Thyroid gland (tissue), 4 donors: Measurements from ENCODE around the gene KCNH1. TPM values are rescaled to one million over a fixed set of nuclear protein-coding genes. Genes with fewer than 3 reads are reported as not detected.
A peak's percentile ranks its signal among the peaks of the same experiment; 100 is the strongest.

ENCODE experiments used
- DNase-seq, 2 donors: peaks; one replicate each; pipeline ENCODE4 v3.0.0-alpha.2; 2019
- H3K27ac ChIP-seq, 3 donors: fragments of 200-600 bp; sonication (generic); 1 replicate in 2 of 3; 2 replicates in 1 of 3; pipeline ENCODE4 v1.5.1; 2016 to 2019; ENCODE audit warnings: mild to moderate bottlenecking in 1 of 3, moderate library complexity in 1 of 3
- H3K27me3 ChIP-seq: fragments of 200-600 bp; sonication (generic); one replicate; pipeline ENCODE4 v1.5.1; 2019
- H3K36me3 ChIP-seq, 2 donors: fragments of 200-600 bp; sonication (generic); one replicate each; pipeline ENCODE4 v1.5.1; 2016 to 2019
- H3K4me1 ChIP-seq, 2 donors: fragments of 200-600 bp; sonication (generic); one replicate each; pipeline ENCODE4 v1.5.1; 2017 to 2019
- H3K4me3 ChIP-seq, 3 donors: fragments of 200-600 bp; sonication (generic); replicated peaks in 1 of 3; 1 replicate in 2 of 3; 2 replicates in 1 of 3; pipeline ENCODE4 v1.5.1; 2016; ENCODE audit warnings: mild to moderate bottlenecking in 1 of 3
- H3K9me3 ChIP-seq: fragments of 200-600 bp; sonication (generic); one replicate; pipeline ENCODE4 v1.5.1; 2017
- POLR2A ChIP-seq, 2 donors: fragments of 450-650 bp; IDR thresholded peaks; one replicate each; pipeline ENCODE4 v1.6.1; 2017; ENCODE audit warnings: antibody characterized with exemption in 2 of 2, mild to moderate bottlenecking in 2 of 2, moderate library complexity in 1 of 2
- WGBS, 2 donors: methylation state at CpG; one replicate each; pipeline ENCODE4 v1.1.5; 2017; 5-methylcytosine and 5-hydroxymethylcytosine counted together
- intact Hi-C: fragments of 100-400 bp; cut with DNase I; formaldehyde crosslinking; loops from one replicate; pipeline ENCODE4 v1.15.1; 2023
- total RNA-seq, 4 donors: library from RNA; depleted of rRNA; stranded (reverse); fragments of >200 nt; gene quantifications; one replicate each; pipeline ENCODE4 v1.2.3, GENCODE V29; 2016
- TF ChIP-seq, protein P1 (sequence below), 6 experiments: fragments of 200-600 bp in 3 of 6; fragments of 450-650 bp in 3 of 6; sonication (generic) in 3 of 6; IDR thresholded peaks; one replicate each; pipeline ENCODE4 v1.5.1; 2016 to 2019; ENCODE audit warnings: antibody characterized with exemption in 6 of 6, mild to moderate bottlenecking in 2 of 6, inconsistent platforms in 1 of 6, moderate library complexity in 1 of 6

The KCNH1 gene
- total RNA-seq, 4 donors from 2014 or later, result 1.3 TPM; not detected in 2

DNA sequence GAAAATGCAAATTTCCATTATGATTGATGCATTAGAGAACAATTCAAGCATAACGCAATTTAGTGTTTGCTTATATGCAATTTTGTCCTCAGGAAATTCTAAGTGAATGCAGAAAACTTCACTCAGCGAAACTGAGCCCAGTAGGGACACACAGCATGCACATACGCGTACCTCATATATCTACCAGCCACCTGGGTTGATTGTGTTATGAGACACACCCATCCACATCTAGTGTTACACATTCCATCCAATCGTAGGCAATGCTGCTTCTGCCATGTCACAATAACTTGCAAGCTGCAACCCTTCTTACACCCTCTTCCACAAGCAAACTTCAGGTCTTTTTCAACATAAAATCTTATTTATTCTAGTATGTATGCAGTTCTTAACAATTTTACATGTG lies 492.4 kb downstream of the KCNH1 start:
- H3K27ac ChIP-seq, result no peak overlapping the region
- no peak for TF ChIP-seq POLR2A (IDR thresholded peaks at IDR 0.05)
- TF ChIP-seq, protein P1, sequence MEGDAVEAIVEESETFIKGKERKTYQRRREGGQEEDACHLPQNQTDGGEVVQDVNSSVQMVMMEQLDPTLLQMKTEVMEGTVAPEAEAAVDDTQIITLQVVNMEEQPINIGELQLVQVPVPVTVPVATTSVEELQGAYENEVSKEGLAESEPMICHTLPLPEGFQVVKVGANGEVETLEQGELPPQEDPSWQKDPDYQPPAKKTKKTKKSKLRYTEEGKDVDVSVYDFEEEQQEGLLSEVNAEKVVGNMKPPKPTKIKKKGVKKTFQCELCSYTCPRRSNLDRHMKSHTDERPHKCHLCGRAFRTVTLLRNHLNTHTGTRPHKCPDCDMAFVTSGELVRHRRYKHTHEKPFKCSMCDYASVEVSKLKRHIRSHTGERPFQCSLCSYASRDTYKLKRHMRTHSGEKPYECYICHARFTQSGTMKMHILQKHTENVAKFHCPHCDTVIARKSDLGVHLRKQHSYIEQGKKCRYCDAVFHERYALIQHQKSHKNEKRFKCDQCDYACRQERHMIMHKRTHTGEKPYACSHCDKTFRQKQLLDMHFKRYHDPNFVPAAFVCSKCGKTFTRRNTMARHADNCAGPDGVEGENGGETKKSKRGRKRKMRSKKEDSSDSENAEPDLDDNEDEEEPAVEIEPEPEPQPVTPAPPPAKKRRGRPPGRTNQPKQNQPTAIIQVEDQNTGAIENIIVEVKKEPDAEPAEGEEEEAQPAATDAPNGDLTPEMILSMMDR (IDR thresholded peaks at IDR 0.05), result no peak
- no peaks in the 10 kb centered on the region for H3K36me3 ChIP-seq
- H3K4me1 ChIP-seq, result peaks cover 11 to 21% of the 10 kb centered on the region in 2 donors
- H3K4me3 ChIP-seq, result no peak overlapping the region
- intact Hi-C loops, result no loop called here
- no peak for DNase-seq
- no peaks in the 10 kb centered on the region for H3K27me3 ChIP-seq
- H3K9me3 ChIP-seq, result no peaks in the 10 kb centered on the region
- 90 to 93% methylated on average over 5 of the region's 5 CpGs for WGBS, 2 donors

DNA sequence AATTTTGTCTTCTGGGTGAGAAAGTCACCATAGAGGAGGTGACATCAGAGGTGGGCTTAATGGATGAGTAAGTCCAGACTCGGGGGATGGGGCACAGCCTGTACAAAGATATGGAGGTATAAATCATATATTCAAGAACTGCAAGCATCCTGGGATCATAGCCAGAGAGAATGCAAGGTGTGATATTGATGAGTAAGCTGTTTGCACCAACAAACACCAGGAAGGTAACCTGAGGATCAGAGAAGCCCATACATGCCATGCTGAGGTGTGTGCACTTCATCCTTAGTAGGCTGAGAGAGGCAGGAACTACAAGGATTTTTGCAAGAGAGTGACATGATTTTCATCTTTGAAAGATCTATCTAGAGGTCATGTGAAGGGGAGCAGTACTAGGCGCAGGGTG lies 498.8 kb downstream of the KCNH1 start:
- Histone ChIP-seq H3K36me3 (no peaks in the 10 kb centered on the region), H3K9me3 (no peaks in the 10 kb centered on the region), H3K4me1 (peaks cover 16 to 20% of the 10 kb centered on the region in 2 donors), H3K4me3 (no peak overlapping the region), H3K27ac (peak overlapping the region in 1 of 3 donors; percentile 71), H3K27me3 (no peaks in the 10 kb centered on the region)
- TF ChIP-seq, protein P1 (IDR thresholded peaks at IDR 0.05), result no peak
- no peak for TF ChIP-seq POLR2A (IDR thresholded peaks at IDR 0.05)
- 84 to 92% methylated on average over 2 of the region's 2 CpGs for WGBS, 2 donors
- DNase-seq, result no peak
- intact Hi-C loops, result no loop called here

DNA sequence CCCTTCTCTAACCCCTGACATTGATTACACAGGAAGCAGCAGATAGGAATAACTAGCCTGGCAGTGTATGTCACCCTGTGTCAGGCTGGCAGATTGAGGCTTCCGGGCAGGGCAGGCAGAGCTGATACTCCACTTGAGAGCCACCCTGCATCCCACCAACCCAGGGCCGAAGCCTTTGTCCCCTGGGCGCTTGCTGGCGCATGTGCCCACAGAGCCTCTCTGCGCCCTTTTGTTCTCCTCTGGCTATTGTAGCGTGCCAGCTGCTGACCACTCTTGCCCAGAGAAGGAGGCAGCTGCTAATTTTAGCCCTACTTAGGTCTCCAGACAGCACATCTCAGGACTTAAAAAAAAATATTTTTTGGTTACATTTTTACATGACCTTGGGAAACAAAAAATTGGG lies 500.3 kb downstream of the KCNH1 start:
- H3K4me3 ChIP-seq, result no peak overlapping the region
- TF ChIP-seq, protein P1 (IDR thresholded peaks at IDR 0.05), result no peak
- no peak for TF ChIP-seq POLR2A (IDR thresholded peaks at IDR 0.05)
- peak overlapping the region; percentile 62 to 82 (median 71) for H3K27ac ChIP-seq
- H3K36me3 ChIP-seq, result no peaks in the 10 kb centered on the region
- intact Hi-C loops, result no loop called here
- no peaks in the 10 kb centered on the region for H3K27me3 ChIP-seq
- peaks cover 27 to 30% of the 10 kb centered on the region in 2 donors for H3K4me1 ChIP-seq
- H3K9me3 ChIP-seq, result no peaks in the 10 kb centered on the region
- peak; percentile 79 to 85 for DNase-seq
- 62 to 78% methylated on average over 6 of the region's 6 CpGs for WGBS, 2 donors

DNA sequence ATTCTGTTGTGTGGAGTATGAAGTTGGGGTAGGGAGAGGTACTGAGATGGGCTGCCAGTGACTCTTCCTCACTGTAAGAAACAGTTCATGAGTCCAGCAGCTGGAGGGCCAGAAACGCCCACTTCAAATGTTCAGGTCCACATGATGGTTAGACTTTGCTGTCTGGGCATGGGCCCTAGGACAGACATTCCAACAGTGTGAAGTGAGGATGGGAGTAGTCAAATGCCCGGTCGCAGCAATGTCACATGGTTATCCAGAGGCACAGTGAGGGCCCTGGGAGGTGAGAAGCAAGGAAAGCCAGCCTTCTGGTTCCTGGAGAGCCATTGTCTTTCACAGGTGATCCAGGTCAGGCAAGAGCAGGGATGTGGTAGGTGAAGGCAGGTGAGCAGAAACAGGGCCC lies 500.8 kb downstream of the KCNH1 start:
- peak overlapping the region; percentile 3 to 82 (median 71) for H3K27ac ChIP-seq
- 84 to 89% methylated on average over 3 of the region's 3 CpGs for WGBS, 2 donors
- DNase-seq, result peak; percentile 10 to 21
- H3K4me1 ChIP-seq, result peaks cover 31 to 35% of the 10 kb centered on the region in 2 donors
- no peaks in the 10 kb centered on the region for H3K36me3 ChIP-seq
- TF ChIP-seq, protein P1 (IDR thresholded peaks at IDR 0.05), result no peak
- no peak for TF ChIP-seq POLR2A (IDR thresholded peaks at IDR 0.05)
- H3K27me3 ChIP-seq, result no peaks in the 10 kb centered on the region
- intact Hi-C loops, result no loop called here
- no peaks in the 10 kb centered on the region for H3K9me3 ChIP-seq
- no peak overlapping the region for H3K4me3 ChIP-seq

DNA sequence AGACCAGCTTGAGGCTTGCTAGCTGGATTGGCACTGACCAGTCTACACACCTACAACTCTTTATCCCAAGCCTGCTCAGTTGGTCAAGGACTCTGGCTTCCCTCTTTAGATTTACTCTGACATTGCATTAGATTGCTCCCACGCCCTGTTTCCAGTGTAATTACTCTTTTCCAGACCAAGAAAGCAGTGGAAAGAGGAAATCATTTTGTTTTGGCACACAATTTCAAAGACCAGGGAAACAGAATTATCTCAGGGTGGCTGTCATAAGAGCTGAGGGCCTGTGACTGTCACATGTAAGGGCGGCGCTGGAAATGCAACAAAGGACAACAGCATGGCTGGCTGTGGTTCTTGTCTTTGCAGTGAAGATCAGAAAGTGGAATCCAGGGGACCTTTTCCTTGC lies 502.5 kb downstream of the KCNH1 start:
- Histone ChIP-seq H3K4me1 (peaks cover 43% of the 10 kb centered on the region in 2 donors), H3K27me3 (no peaks in the 10 kb centered on the region), H3K27ac (peak overlapping the region in 2 of 3 donors; percentile 23 to 26), H3K4me3 (no peak overlapping the region), H3K9me3 (no peaks in the 10 kb centered on the region), H3K36me3 (no peaks in the 10 kb centered on the region)
- intact Hi-C loops, result no loop called here
- WGBS, 2 donors, result 84 to 91% methylated on average over 3 of the region's 3 CpGs
- TF ChIP-seq, protein P1 (IDR thresholded peaks at IDR 0.05), result no peak
- TF ChIP-seq POLR2A (IDR thresholded peaks at IDR 0.05), result no peak
- DNase-seq, result no peak
